Measurements from ENCODE around the gene TSEN54. TPM values are rescaled to one million over a fixed set of nuclear protein-coding genes. Genes with fewer than 3 reads are reported as not detected.

TSEN54 gene
- total and polyA plus RNA-seq, 2 experiments from 2014 or later = 42.5 to 52.3 TPM

GRCh38 chr17:75486951-75487350, 29.4 kb upstream of the TSEN54 start:
- no peak overlapping the region for H3K4me2 ChIP-seq
- peaks cover 12% of the 10 kb centered on the region for H4K20me1 ChIP-seq (ENCODE audit: insufficient read depth, poor library complexity, severe bottlenecking)
- TF ChIP-seq EZH2phosphoT487 (IDR thresholded peaks at IDR 0.05; ENCODE audit: low read depth, severe bottlenecking, unreplicated experiment) (no peak), CTCF (IDR thresholded peaks at IDR 0.05; ENCODE audit: poor library complexity) (no peak), EZH2 (IDR thresholded peaks at IDR 0.05; ENCODE audit: borderline replicate concordance) (no peak)
- no peaks in the 10 kb centered on the region for H3K9me3 ChIP-seq (ENCODE audit: low read depth)
- H3K4me1 ChIP-seq (ENCODE audit: insufficient read depth) = peaks cover 5% of the 10 kb centered on the region
- DNase-seq (ENCODE audit: low spot score) = no peak
- H3K4me3 ChIP-seq = no peak overlapping the region
- H3K36me3 ChIP-seq (replicated peaks; ENCODE audit: insufficient read depth, low read depth) = no peaks in the 10 kb centered on the region
- H3K27ac ChIP-seq = no peak overlapping the region
- peaks cover 24% of the 10 kb centered on the region for H3K79me2 ChIP-seq
- H3K27me3 ChIP-seq = no peaks in the 10 kb centered on the region
- no peak overlapping the region for H2AFZ ChIP-seq
- H3K9me2 ChIP-seq (replicated peaks; ENCODE audit: insufficient read depth) = no peaks in the 10 kb centered on the region
- WGBS (ENCODE audit: low lambda C conversion rate, missing lambda C conversion rate) = 97% methylated on average over 5 of the region's 5 CpGs

DNA sequence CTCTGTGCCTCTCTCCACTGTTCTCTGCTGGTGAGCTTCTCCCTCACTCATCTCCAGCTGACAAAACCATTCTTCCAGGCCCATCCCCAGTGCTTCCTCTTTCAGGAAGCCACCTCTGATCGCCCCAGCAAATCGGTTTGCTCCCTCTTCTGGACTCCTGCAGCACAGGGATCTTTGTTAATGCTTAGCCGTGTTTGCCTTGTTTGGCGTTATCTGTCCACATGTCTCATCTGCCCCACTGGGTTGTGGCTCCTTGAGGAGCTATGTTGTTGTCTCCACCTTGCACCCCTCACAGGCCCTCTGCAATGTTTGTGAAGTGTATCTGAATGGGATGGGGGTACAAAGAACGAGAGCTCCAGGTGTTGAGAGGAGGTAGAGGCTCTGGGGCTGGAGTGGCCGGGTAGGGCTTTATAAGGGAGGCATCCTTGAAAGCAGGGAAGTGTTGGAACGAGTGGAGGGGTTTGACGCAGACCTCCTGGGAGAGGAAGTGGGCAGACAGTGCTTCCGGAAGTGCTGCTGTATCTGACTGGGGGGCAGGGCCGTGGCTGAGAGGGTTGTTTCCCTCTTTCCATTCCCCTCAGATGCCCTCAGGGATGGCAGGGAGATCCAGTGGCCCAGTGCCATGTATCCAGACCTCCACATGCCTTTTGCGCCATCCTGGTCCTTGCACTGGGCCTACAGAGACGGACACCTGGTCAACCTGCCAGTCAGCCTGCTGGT, 28.8 kb upstream of the TSEN54 start:
- no peaks in the 10 kb centered on the region for H3K9me2 ChIP-seq (replicated peaks; ENCODE audit: insufficient read depth)
- no peaks in the 10 kb centered on the region for H3K4me1 ChIP-seq (ENCODE audit: insufficient read depth)
- no peak for TF ChIP-seq EZH2 (IDR thresholded peaks at IDR 0.05; ENCODE audit: borderline replicate concordance)
- TF ChIP-seq CTCF (IDR thresholded peaks at IDR 0.05; ENCODE audit: poor library complexity) = no peak
- no peak for TF ChIP-seq EZH2phosphoT487 (IDR thresholded peaks at IDR 0.05; ENCODE audit: low read depth, severe bottlenecking, unreplicated experiment)
- peaks cover 11% of the 10 kb centered on the region for H4K20me1 ChIP-seq (ENCODE audit: insufficient read depth, poor library complexity, severe bottlenecking)
- no peak overlapping the region for H3K4me2 ChIP-seq
- no peak overlapping the region for H3K27ac ChIP-seq
- no peaks in the 10 kb centered on the region for H3K27me3 ChIP-seq
- no peaks in the 10 kb centered on the region for H3K9me3 ChIP-seq (ENCODE audit: low read depth)
- H3K79me2 ChIP-seq = peaks cover 19% of the 10 kb centered on the region
- H2AFZ ChIP-seq = no peak overlapping the region
- H3K4me3 ChIP-seq = no peak overlapping the region
- no peak for DNase-seq (ENCODE audit: low spot score)
- H3K36me3 ChIP-seq (replicated peaks; ENCODE audit: insufficient read depth, low read depth) = no peaks in the 10 kb centered on the region
- WGBS (ENCODE audit: low lambda C conversion rate, missing lambda C conversion rate) = 83% methylated on average over 12 of the region's 12 CpGs

- Histone ChIP-seq H3K9me2 (replicated peaks; ENCODE audit: insufficient read depth) (no peaks in the 10 kb centered on the region), H3K79me2 (peaks cover 8% of the 10 kb centered on the region), H2AFZ (no peak overlapping the region), H3K36me3 (replicated peaks; ENCODE audit: insufficient read depth, low read depth) (no peaks in the 10 kb centered on the region), H4K20me1 (ENCODE audit: insufficient read depth, poor library complexity, severe bottlenecking) (peaks cover 11% of the 10 kb centered on the region), H3K9me3 (ENCODE audit: low read depth) (no peaks in the 10 kb centered on the region), H3K4me3 (no peak overlapping the region), H3K27ac (no peak overlapping the region), H3K4me2 (no peak overlapping the region), H3K27me3 (no peaks in the 10 kb centered on the region), H3K4me1 (ENCODE audit: insufficient read depth) (no peaks in the 10 kb centered on the region)
- no peak for DNase-seq (ENCODE audit: low spot score)
- TF ChIP-seq CTCF (IDR thresholded peaks at IDR 0.05; ENCODE audit: poor library complexity) = no peak
- 96% methylated on average over 22 of the region's 24 CpGs for WGBS (ENCODE audit: low lambda C conversion rate, missing lambda C conversion rate)
Measured at GRCh38 chr17:75488693-75489510, 27.4 kb upstream of the TSEN54 start.

All from hepatocyte (in vitro differentiated cells).